ENCODE measurements around the gene KRT3.

DNA sequence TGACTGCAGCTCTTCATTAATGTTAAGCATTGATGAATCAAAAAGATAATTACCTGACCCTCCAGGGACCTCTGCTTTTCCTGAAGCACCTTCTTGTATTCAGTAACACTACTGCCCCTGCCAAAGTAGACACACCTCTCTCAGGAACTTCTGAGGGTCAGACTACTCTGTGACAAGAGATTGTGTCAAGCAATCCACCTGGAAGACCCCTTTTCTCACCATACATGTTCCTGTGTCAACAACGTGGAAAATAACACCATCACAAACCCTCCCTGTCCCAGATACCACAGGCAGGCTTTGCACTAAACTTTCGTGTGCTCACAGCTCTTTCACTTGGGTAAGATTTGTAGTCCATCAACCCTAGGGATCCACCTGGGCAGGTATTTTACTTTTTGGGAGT lies 31.9 kb downstream of the KRT3 start:
- TF ChIP-seq, protein P1, sequence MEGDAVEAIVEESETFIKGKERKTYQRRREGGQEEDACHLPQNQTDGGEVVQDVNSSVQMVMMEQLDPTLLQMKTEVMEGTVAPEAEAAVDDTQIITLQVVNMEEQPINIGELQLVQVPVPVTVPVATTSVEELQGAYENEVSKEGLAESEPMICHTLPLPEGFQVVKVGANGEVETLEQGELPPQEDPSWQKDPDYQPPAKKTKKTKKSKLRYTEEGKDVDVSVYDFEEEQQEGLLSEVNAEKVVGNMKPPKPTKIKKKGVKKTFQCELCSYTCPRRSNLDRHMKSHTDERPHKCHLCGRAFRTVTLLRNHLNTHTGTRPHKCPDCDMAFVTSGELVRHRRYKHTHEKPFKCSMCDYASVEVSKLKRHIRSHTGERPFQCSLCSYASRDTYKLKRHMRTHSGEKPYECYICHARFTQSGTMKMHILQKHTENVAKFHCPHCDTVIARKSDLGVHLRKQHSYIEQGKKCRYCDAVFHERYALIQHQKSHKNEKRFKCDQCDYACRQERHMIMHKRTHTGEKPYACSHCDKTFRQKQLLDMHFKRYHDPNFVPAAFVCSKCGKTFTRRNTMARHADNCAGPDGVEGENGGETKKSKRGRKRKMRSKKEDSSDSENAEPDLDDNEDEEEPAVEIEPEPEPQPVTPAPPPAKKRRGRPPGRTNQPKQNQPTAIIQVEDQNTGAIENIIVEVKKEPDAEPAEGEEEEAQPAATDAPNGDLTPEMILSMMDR (IDR thresholded peaks at IDR 0.05): no peak
- TF ChIP-seq POLR2A (IDR thresholded peaks at IDR 0.05; ENCODE audit: low read depth) (no peak), POLR2AphosphoS5 (IDR thresholded peaks at IDR 0.05) (no peak)
